Body of pancreas (tissue), 4 donors: ENCODE results near the gene MMP25. TPM values are rescaled to one million over a fixed set of nuclear protein-coding genes. Genes with fewer than 3 reads are reported as not detected.

Experiments
- ATAC-seq: fragments of 150-250 bp; one replicate; pipeline ENCODE4 v1.9.1; 2016
- DNase-seq, 4 donors: peaks; one replicate each; pipeline ENCODE4 v3.0.0-alpha.2; 2019
- H3K27ac ChIP-seq, 4 donors: fragments of 200-600 bp; sonication (generic); 1 replicate in 3 of 4; 2 replicates in 1 of 4; pipeline versions ENCODE4 v1.5.1 to v1.6.1; 2016 to 2019; ENCODE audit warnings: mild to moderate bottlenecking in 1 of 4, mixed read lengths in 1 of 4, moderate library complexity in 1 of 4
- H3K27me3 ChIP-seq, 2 donors: fragments of 200-600 bp; sonication (generic); one replicate each; pipeline ENCODE4 v1.6.0; 2016; ENCODE audit warnings: mild to moderate bottlenecking in 1 of 2
- H3K36me3 ChIP-seq, 2 donors: fragments of 200-600 bp; sonication (generic); replicated peaks in 1 of 2; 2 replicates each; pipeline ENCODE4 v1.5.1; 2016; ENCODE audit warnings: low read depth in 2 of 2; ENCODE audit not compliant: insufficient read depth in 1 of 2
- H3K4me1 ChIP-seq: fragments of 200-600 bp; sonication (generic); one replicate; pipeline ENCODE4 v1.6.0; 2016
- H3K4me3 ChIP-seq, 2 donors: fragments of 200-600 bp; sonication (generic); 1 replicate in 1 of 2; 2 replicates in 1 of 2; pipeline ENCODE4 v1.5.1; 2016 to 2019
- H3K9me3 ChIP-seq, 3 donors: fragments of 200-600 bp; sonication (generic); 1 replicate in 2 of 3; 2 replicates in 1 of 3; pipeline ENCODE4 v1.5.1; 2016
- POLR2A ChIP-seq, 3 donors: fragments of 450-650 bp; IDR thresholded peaks; one replicate each; pipeline ENCODE4 v1.6.1; 2016; ENCODE audit warnings: antibody characterized with exemption in 3 of 3, mild to moderate bottlenecking in 2 of 3
- WGBS, 2 donors: methylation state at CpG; one replicate each; pipeline ENCODE4 v1.1.5; 2017; 5-methylcytosine and 5-hydroxymethylcytosine counted together
- intact Hi-C: fragments of 100-400 bp; cut with DNase I; formaldehyde crosslinking; loops from one replicate; pipeline ENCODE4 v1.15.1; 2023
- total RNA-seq, 2 donors: library from RNA; depleted of rRNA; stranded (reverse); fragments of >200 nt; gene quantifications; one replicate each; pipeline ENCODE4 v1.1.0, GENCODE V29; 2016
- TF ChIP-seq, protein P1 (sequence below), 7 experiments: fragments of 450-650 bp in 4 of 7; fragments of 200-600 bp in 3 of 7; sonication (generic) in 3 of 7; IDR thresholded peaks; one replicate each; pipeline ENCODE4 v1.5.1; 2016 to 2019; ENCODE audit warnings: antibody characterized with exemption in 7 of 7

MMP25 gene, protein sequence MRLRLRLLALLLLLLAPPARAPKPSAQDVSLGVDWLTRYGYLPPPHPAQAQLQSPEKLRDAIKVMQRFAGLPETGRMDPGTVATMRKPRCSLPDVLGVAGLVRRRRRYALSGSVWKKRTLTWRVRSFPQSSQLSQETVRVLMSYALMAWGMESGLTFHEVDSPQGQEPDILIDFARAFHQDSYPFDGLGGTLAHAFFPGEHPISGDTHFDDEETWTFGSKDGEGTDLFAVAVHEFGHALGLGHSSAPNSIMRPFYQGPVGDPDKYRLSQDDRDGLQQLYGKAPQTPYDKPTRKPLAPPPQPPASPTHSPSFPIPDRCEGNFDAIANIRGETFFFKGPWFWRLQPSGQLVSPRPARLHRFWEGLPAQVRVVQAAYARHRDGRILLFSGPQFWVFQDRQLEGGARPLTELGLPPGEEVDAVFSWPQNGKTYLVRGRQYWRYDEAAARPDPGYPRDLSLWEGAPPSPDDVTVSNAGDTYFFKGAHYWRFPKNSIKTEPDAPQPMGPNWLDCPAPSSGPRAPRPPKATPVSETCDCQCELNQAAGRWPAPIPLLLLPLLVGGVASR
- total RNA-seq = under 1 TPM; under 0.01 to 0.99 TPM

DNA sequence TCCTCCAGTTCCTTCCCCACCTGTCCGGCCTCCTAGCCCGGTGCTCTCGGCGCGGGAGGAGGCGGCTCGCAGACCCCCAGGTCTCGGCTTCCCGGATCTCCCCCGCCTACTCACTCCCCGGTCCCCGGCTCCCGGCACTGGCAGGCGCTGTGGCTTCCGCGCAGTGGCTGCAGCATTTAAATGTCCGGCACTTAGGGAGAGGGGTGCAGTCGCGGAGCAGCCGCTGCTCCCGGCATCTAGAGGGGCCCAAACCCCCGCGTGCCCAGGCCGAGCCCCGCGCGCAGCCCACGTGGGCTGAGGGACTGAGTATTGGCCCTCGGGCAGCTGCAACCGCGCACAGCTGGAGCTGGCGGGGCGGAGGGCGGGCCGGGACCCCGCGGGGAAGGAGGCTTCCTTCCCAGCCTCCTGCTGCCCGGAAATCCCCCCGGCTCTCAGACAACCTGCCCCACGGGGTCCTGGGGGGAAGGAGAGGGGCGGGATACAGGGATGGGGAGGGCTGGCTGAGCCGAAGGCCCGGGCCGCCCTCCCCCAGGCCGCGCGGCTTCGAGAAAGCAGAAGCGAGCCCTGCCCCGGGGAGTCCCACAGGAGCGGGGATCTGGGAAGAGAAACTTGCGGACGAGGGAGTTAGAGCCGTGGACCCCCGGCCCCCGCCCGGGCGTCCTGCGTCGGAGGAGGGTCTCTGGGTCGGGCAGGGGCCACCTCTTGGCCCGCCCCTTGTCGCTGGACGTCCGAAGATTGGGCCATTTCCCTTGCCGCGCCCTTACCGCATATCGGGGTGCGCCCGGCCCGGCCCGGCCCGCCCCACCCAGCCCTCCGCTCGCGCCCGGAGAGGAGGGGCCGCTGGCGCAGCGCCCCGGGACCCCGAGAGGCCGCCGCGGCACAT, at the start of gene MMP25:
TSS of gene MMP25 (plus strand) at position 804 of the 883 bp plus-strand sequence. CDS start 357 bp downstream, outside the sequence.
- no peaks in the 10 kb centered on the region for H3K9me3 ChIP-seq
- DNase-seq (no peak), ATAC-seq (peak; percentile 56)
- H3K4me1 ChIP-seq = peaks cover 21% of the 10 kb centered on the region
- H3K27ac ChIP-seq = no peak within 1 kb of the TSS
- TF ChIP-seq POLR2A (IDR thresholded peaks at IDR 0.05) = no peak
- TF ChIP-seq, protein P1, sequence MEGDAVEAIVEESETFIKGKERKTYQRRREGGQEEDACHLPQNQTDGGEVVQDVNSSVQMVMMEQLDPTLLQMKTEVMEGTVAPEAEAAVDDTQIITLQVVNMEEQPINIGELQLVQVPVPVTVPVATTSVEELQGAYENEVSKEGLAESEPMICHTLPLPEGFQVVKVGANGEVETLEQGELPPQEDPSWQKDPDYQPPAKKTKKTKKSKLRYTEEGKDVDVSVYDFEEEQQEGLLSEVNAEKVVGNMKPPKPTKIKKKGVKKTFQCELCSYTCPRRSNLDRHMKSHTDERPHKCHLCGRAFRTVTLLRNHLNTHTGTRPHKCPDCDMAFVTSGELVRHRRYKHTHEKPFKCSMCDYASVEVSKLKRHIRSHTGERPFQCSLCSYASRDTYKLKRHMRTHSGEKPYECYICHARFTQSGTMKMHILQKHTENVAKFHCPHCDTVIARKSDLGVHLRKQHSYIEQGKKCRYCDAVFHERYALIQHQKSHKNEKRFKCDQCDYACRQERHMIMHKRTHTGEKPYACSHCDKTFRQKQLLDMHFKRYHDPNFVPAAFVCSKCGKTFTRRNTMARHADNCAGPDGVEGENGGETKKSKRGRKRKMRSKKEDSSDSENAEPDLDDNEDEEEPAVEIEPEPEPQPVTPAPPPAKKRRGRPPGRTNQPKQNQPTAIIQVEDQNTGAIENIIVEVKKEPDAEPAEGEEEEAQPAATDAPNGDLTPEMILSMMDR (IDR thresholded peaks at IDR 0.05) = no peak
- 0 to 1% methylated on average over 1 to 69 of the region's 86 CpGs for WGBS, 2 donors
- peak within 1 kb of the TSS; percentile 2 to 17 for H3K4me3 ChIP-seq
- intact Hi-C loops = no loop called here
- H3K27me3 ChIP-seq = peaks cover 0 to 32% of the 10 kb centered on the region in 2 donors
- H3K36me3 ChIP-seq = no peaks in the 10 kb centered on the region

DNA sequence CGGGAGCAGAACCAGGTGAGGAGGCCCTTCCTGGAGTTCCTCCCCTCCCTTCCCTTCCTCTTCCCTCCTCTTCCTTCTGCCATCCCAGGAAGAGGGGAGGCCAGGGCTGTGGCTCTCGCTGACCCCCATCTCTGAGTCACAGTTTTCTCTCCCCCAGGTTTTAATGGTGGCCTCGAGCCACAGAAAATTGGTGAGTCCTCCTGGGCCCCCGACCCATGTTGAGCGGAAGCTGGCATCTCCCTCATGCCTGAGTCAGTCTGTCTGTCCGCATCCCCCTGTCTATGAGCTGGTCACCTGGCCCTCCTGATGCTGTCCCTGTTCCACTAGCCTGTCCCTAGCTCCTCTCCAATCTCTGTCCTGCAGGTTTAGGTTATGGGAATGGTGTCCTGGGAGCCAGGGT, 46.4 kb upstream of the MMP25 start:
- Histone ChIP-seq H3K4me1 (peaks cover 9% of the 10 kb centered on the region), H3K27me3 (no peaks in the 10 kb centered on the region), H3K27ac (no peak overlapping the region), H3K4me3 (no peak overlapping the region), H3K9me3 (no peaks in the 10 kb centered on the region), H3K36me3 (no peaks in the 10 kb centered on the region)
- WGBS, 2 donors = 84 to 90% methylated on average over 6 of the region's 6 CpGs
- intact Hi-C loops = no loop called here
- TF ChIP-seq POLR2A (IDR thresholded peaks at IDR 0.05) = no peak
- TF ChIP-seq, protein P1 (IDR thresholded peaks at IDR 0.05) = no peak
- DNase-seq (no peak), ATAC-seq (no peak)

GRCh38 chr16:3000540-3000939, 45.8 kb upstream of the MMP25 start:
- Histone ChIP-seq H3K36me3 (no peaks in the 10 kb centered on the region), H3K27me3 (no peaks in the 10 kb centered on the region), H3K4me1 (peaks cover 9% of the 10 kb centered on the region), H3K27ac (no peak overlapping the region), H3K9me3 (no peaks in the 10 kb centered on the region), H3K4me3 (no peak overlapping the region)
- intact Hi-C loops = no loop called here
- TF ChIP-seq, protein P1 (IDR thresholded peaks at IDR 0.05) = no peak
- no peak for TF ChIP-seq POLR2A (IDR thresholded peaks at IDR 0.05)
- WGBS, 2 donors = 89% methylated on average over 2 to 4 of the region's 4 CpGs
- DNase-seq (no peak), ATAC-seq (no peak)

DNA sequence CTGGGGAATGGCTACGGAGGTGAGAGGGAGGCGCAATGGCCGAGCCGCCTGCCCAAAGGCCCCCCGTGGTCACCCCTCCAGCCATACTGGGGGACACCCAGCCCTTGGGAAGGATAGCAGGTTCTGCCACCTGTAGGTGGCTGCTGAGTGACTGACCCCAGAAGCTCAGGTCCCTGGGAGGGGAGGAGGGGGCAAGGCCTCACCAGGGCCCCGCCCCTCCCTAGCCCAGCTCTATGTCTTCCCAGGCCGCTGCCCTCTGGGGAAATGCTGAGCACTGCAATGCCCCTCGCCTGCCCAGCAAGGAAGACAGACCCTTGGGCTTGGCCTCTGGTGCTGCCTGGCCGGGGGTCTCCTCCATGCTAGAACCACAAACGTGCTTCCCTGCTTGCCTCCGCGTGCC, 45.0 kb upstream of the MMP25 start:
- no peaks in the 10 kb centered on the region for H3K36me3 ChIP-seq
- TF ChIP-seq, protein P1 (IDR thresholded peaks at IDR 0.05) = no peak
- no peak for TF ChIP-seq POLR2A (IDR thresholded peaks at IDR 0.05)
- DNase-seq (no peak), ATAC-seq (no peak)
- H3K27ac ChIP-seq = no peak overlapping the region
- peaks cover 17% of the 10 kb centered on the region for H3K4me1 ChIP-seq
- 71 to 74% methylated on average over 6 to 10 of the region's 12 CpGs for WGBS, 2 donors
- no peaks in the 10 kb centered on the region for H3K9me3 ChIP-seq
- intact Hi-C loops = no loop called here
- no peak overlapping the region for H3K4me3 ChIP-seq
- no peaks in the 10 kb centered on the region for H3K27me3 ChIP-seq
